GM12878 (cell line): ENCODE data around the gene ZBED1. TPM values are rescaled to one million over a fixed set of nuclear protein-coding genes. Genes with fewer than 3 reads are reported as not detected.
"Not testable (repeated sequence)": the region's sequence is repeated elsewhere in the genome, so short reads cannot be mapped to it uniquely, and the experiment has no call there.

Experiments
- ATAC-seq: fragments of 200-7000 bp; cut with Tn5 transposase; 3 replicates; pipeline ENCODE4 v1.9.1; 2020; ENCODE audit warnings: mild to moderate bottlenecking, moderate library complexity
- BruUV-seq: library from RNA; stranded (reverse); fragments of 400-500 nt; replicated peaks from 2 replicates; lab custom pipeline; 2021; lab: Mats Ljungman, UMichigan
- CTCF ChIA-PET: fragments of 300-600 bp; sonication (Branson Sonifier 250); formaldehyde crosslinking; extraction: SDS; loops from one replicate; lab custom pipeline; 2021; ENCODE audit warnings: inconsistent platforms; lab: Yijun Ruan, JAX
- POLR2A ChIA-PET: fragments of 350-600 bp; formaldehyde crosslinking; extraction: SDS; loops from one replicate; lab custom pipeline; 2021; ENCODE audit warnings: inconsistent platforms; lab: Charles Lee
- RAD21 ChIA-PET: fragments of 300-600 bp; sonication (Branson Sonifier 250); formaldehyde crosslinking; loops from one replicate; lab custom pipeline; 2023; ENCODE audit warnings: antibody characterized with exemption; ENCODE audit not compliant: unreplicated experiment; lab: Charles Lee
- SMC1A ChIA-PET: fragments of 300-600 bp; sonication (Branson Sonifier 250); formaldehyde crosslinking; loops from one replicate; lab custom pipeline; 2023; ENCODE audit not compliant: unreplicated experiment, uncharacterized antibody; lab: Charles Lee
- DNase-seq: peaks from one replicate; pipeline ENCODE4 v3.0.0-alpha.2; 2011; ENCODE audit warnings: low read depth, low spot score
- FAIRE-seq: peaks from 3 replicates; lab custom pipeline; 2011; peaks lifted over from hg19 to GRCh38; lab: Jason Lieb, UNC
- H2AFZ ChIP-seq: 2 replicates; pipeline ENCODE4 v1.6.0; 2011; ENCODE audit warnings: low read depth, low read length, control low read depth; ENCODE audit not compliant: control insufficient read depth
- H3K27ac ChIP-seq: 2 replicates; pipeline ENCODE4 v1.5.1; 2011; ENCODE audit warnings: control low read depth; ENCODE audit not compliant: control insufficient read depth, insufficient read depth
- H3K27me3 ChIP-seq, 2 experiments: replicated peaks in 1 of 2; 2 replicates each; pipeline versions ENCODE4 v1.6.0 to v1.6.1; 2011; ENCODE audit warnings: low read length in 1 of 2; ENCODE audit not compliant: control insufficient read depth in 2 of 2, insufficient read depth in 2 of 2
- H3K36me3 ChIP-seq, 2 experiments: 2 replicates each; pipeline ENCODE4 v1.5.1; 2011; ENCODE audit warnings: low read length in 1 of 2; ENCODE audit not compliant: control insufficient read depth in 2 of 2, insufficient read depth in 2 of 2
- H3K4me1 ChIP-seq: 2 replicates; pipeline ENCODE4 v1.6.1; 2011; ENCODE audit warnings: mild to moderate bottlenecking, low read length, moderate library complexity, mixed read lengths; ENCODE audit not compliant: control insufficient read depth, insufficient read depth
- H3K4me2 ChIP-seq: 2 replicates; pipeline ENCODE4 v1.6.0; 2011; ENCODE audit warnings: control low read depth; ENCODE audit not compliant: control insufficient read depth, insufficient read depth
- H3K4me3 ChIP-seq: fragments of 200-600 bp; sonication (generic); 2 replicates; pipeline ENCODE4 v1.5.1; 2016
- H3K79me2 ChIP-seq: 2 replicates; pipeline ENCODE4 v1.6.0; 2011; ENCODE audit warnings: low read length; ENCODE audit not compliant: control insufficient read depth, insufficient read depth
- H3K9ac ChIP-seq: 2 replicates; pipeline ENCODE4 v1.8.0; 2011; ENCODE audit warnings: low read length, control low read depth, mixed read lengths; ENCODE audit not compliant: control insufficient read depth, insufficient read depth
- H3K9me3 ChIP-seq: replicated peaks from 3 replicates; pipeline ENCODE4 v1.5.1; 2011; ENCODE audit warnings: mild to moderate bottlenecking, low read length; ENCODE audit not compliant: control insufficient read depth, insufficient read depth
- H4K20me1 ChIP-seq: 2 replicates; pipeline ENCODE4 v1.6.0; 2011; ENCODE audit not compliant: control insufficient read depth, insufficient read depth
- JUNB ChIP-seq: IDR thresholded peaks from 2 replicates; pipeline ENCODE4 v1.6.1; 2016; ENCODE audit warnings: antibody characterized with exemption, mild to moderate bottlenecking
- NR2C2 ChIP-seq: IDR thresholded peaks from 2 replicates; pipeline ENCODE4 v1.6.1; 2011; ENCODE audit warnings: borderline replicate concordance, low read depth; ENCODE audit not compliant: control insufficient read depth, insufficient read length
- SREBF1 ChIP-seq: IDR thresholded peaks from 2 replicates; pipeline ENCODE4 v1.6.1; 2012; ENCODE audit warnings: mild to moderate bottlenecking, low read length
- STAT1 ChIP-seq: fragments of 450-650 bp; conservative IDR thresholded peaks from 2 replicates; pipeline ENCODE4 v1.6.1; 2014; ENCODE audit warnings: antibody characterized with exemption, mild to moderate bottlenecking
- STAT3 ChIP-seq: IDR thresholded peaks from 2 replicates; pipeline ENCODE4 v1.6.1; 2011; ENCODE audit warnings: low read depth, low read length, improper control_type of control experiment
- WGBS: methylation state at CpG from one replicate; pipeline ENCODE4 v1.1.6; 2016; ENCODE audit warnings: low lambda C conversion rate; ENCODE audit not compliant: insufficient replicate concordance, insufficient coverage; ENCODE audit errors: missing lambda C conversion rate; 5-methylcytosine and 5-hydroxymethylcytosine counted together
- in situ Hi-C: fragments of 300-500 bp; cut with MboI; formaldehyde crosslinking; loops from 9 replicates; pipeline ENCODE4 v1.14.3; 2018; ENCODE audit warnings: mixed read lengths
- intact Hi-C: fragments of 100-400 bp; cut with micrococcal nuclease; formaldehyde crosslinking; loops from one replicate; pipeline ENCODE4 v1.14.2; 2022; ENCODE audit not compliant: unreplicated experiment
- polyA plus RNA-seq, 11 experiments: library from polyadenylated mRNA; depleted of rRNA in 4 of 11; unstranded in 6 of 11; stranded (reverse) in 5 of 11; fragments of >200 nt; fragmentation: Nextera tagmentation in 4 of 11; fragmentation: Illumina TruSeq in 1 of 11; extraction: Ambion mirVana in 4 of 11; extraction: Trizol in 1 of 11; gene quantifications; 1 replicate in 1 of 11; 2 replicates in 10 of 11; pipeline versions ENCODE4 v1.2.1 to v1.2.3, GENCODE V29; 2011 to 2016; ENCODE audit warnings: inconsistent platforms in 2 of 11, missing spikeins in 2 of 11, low read depth in 1 of 11
- total RNA-seq, 4 experiments: library from RNA; depleted of rRNA in 3 of 4; stranded (reverse); fragments of >200 nt in 3 of 4; fragmentation: Illumina TruSeq in 1 of 4; extraction: Trizol in 1 of 4; gene quantifications; 2 replicates each; pipeline versions ENCODE4 v1.2.1 to v1.2.3, GENCODE V29; 2013 to 2021

Gene ZBED1
- total and polyA plus RNA-seq, 10 of the 15 experiments (the other 5 are each of a cell fraction or from before 2014, with no cell fraction given): 1.9 to 75.5 (median 40.5) TPM

DNA sequence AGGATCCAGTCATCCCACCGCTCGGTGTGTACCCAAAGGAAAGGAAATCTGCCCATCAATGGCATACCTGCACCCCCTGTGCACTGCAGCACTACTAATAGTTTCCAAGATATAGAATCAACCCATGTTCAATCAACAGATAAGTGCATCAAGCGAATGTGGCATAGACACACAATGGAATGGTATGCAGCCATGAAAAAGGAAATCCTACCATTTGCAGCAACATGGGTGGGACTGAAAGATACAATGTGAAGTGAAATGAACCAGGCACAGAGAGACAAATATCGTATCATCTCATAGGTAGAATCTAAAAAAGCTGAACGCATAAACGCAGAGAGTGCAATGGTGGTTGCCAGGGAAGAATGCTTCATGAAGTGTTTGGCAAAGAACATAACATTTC, 42.5 kb downstream of the ZBED1 start:
- 96% methylated on average over 6 of the region's 6 CpGs for WGBS
- POLR2A ChIA-PET: no interaction called here
- no peak for ATAC-seq

DNA sequence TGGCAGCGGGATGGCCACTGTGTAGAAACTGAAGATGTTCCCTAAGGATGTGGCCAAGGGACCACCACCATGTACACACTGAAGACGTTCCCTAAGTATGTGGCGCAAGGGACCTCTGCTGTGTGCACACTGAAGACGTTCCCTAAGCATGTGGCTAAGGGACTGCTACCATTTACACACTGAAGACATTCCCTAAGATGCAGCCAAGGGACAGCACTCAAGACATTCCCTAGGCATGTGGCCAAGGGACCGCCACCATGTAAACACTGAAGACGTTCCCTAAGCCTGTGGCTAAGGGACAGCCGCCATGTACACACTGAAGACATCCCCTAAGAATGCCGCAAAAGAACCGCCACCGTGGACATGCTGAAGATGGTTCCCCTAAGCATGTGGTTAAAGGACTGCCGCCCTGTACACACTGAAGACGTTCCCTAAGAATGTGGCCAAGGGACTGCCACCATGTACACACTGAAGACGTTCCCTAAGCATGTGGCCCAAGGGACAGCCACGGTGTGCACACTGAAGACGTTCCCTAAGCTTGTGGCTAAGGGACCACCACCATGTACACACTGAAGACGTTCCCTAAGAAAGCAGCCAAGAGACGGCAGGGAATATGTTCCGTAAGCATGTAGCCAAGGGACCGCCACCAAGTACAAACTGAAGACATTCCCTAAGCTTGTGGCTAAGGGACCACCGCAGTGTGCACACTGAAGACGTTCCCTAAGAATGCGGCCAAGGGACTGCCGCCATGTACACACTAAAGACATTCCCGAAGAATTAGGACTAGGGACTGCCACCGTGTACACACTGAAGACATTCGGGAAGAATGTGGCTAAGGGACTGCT, 43.3 kb downstream of the ZBED1 start:
- in situ Hi-C loops (no loop called here), intact Hi-C loops (no loop called here)
- H2AFZ ChIP-seq: no peak overlapping the region
- no peaks in the 10 kb centered on the region for H3K27me3 ChIP-seq
- no peak overlapping the region for H3K27ac ChIP-seq
- SMC1A ChIA-PET: no interaction called here
- no peaks in the 10 kb centered on the region; the same call in 1 of the 2 replicates for H3K79me2 ChIP-seq
- POLR2A ChIA-PET: no interaction called here
- no peak overlapping the region for H3K4me2 ChIP-seq
- H4K20me1 ChIP-seq: no peaks in the 10 kb centered on the region
- no peaks in the 10 kb centered on the region for H3K36me3 ChIP-seq
- H3K4me3 ChIP-seq: no peak overlapping the region
- RAD21 ChIA-PET: no interaction called here
- H3K4me1 ChIP-seq: no peaks in the 10 kb centered on the region
- CTCF ChIA-PET: no interaction called here
- FAIRE-seq (no peak), ATAC-seq (no peak), DNase-seq (no peak)
- no peak for TF ChIP-seq NR2C2
- TF ChIP-seq JUNB: peak; percentile 77
- no peaks in the 10 kb centered on the region; the same call in 1 of the 3 replicates for H3K9me3 ChIP-seq
- no TSS peak for BruUV-seq
- over 99% methylated on average over 26 of the region's 26 CpGs for WGBS
- no peak overlapping the region for H3K9ac ChIP-seq

More for the DNA sequence above, 42.5 kb downstream of the ZBED1 start:
- Histone ChIP-seq H3K27ac (no peak overlapping the region), H3K4me3 (no peak overlapping the region), H2AFZ (no peak overlapping the region), H3K9me3 (no peaks in the 10 kb centered on the region; the same call in 1 of the 3 replicates), H3K9ac (no peak overlapping the region), H4K20me1 (no peaks in the 10 kb centered on the region), H3K27me3 (no peaks in the 10 kb centered on the region)
- in situ Hi-C loops: no loop called here
- CTCF ChIA-PET: no interaction called here
- SMC1A ChIA-PET: no interaction called here
- RAD21 ChIA-PET: no interaction called here
- no peak for TF ChIP-seq SREBF1
- TF ChIP-seq STAT3: no peak
- no peak for TF ChIP-seq STAT1
- TF ChIP-seq, all 136 proteins: peak for 0
- H3K36me3 ChIP-seq: no peaks in the 10 kb centered on the region
- BruUV-seq: no TSS peak
- no peak overlapping the region for H3K4me2 ChIP-seq
- intact Hi-C loops: no loop called here
- H3K79me2 ChIP-seq: no peaks in the 10 kb centered on the region; the same call in 1 of the 2 replicates
- no peaks in the 10 kb centered on the region for H3K4me1 ChIP-seq
- FAIRE-seq (no peak), DNase-seq (no peak)

DNA sequence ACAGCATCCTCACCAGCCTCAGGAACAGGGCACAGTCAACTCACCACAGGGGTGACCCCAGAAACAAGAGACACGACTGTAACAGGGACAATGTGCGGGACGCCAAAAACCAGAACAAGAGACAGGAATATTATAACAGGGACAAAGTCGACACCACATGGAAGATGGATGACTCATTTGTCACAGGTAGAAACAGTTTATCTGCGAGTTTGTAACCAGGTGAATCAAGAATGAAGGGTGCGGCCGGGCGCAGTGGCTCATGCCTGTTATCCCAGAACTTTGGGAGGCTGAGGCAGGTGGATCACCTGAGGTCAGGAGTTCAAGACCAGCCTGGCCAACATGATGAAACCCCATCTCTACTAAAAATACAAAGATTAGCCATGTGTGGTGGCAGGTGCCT, 44.7 kb downstream of the ZBED1 start:
- DNase-seq, FAIRE-seq, H3K36me3 ChIP-seq, BruUV-seq, SMC1A ChIA-PET, H3K4me1 ChIP-seq, H3K27me3 ChIP-seq, H3K9ac ChIP-seq, H2AFZ ChIP-seq, in situ Hi-C loops, CTCF ChIA-PET, H3K79me2 ChIP-seq, H4K20me1 ChIP-seq, H3K27ac ChIP-seq, H3K4me3 ChIP-seq, ATAC-seq, H3K9me3 ChIP-seq, POLR2A ChIA-PET, H3K4me2 ChIP-seq, intact Hi-C loops, RAD21 ChIA-PET: not testable (repeated sequence)
- WGBS: 80% methylated on average over 8 of the region's 8 CpGs
